Lower leg skin (tissue), 4 donors: Measurements from ENCODE around the gene VAX1. TPM values are rescaled to one million over a fixed set of nuclear protein-coding genes. Genes with fewer than 3 reads are reported as not detected.

ENCODE experiments used
- DNase-seq, 2 donors: peaks; one replicate each; pipeline ENCODE4 v3.0.0-alpha.2; 2019; ENCODE audit warnings: low spot score in 2 of 2
- H3K4me3 ChIP-seq: fragments of 200-600 bp; sonication (generic); 2 replicates; pipeline ENCODE4 v1.5.1; 2017; ENCODE audit warnings: mild to moderate bottlenecking, low read depth; ENCODE audit not compliant: poor library complexity, severe bottlenecking
- CTCF ChIP-seq, 3 donors: fragments of 450-650 bp; IDR thresholded peaks; one replicate each; pipeline ENCODE4 v1.5.1; 2016; ENCODE audit warnings: antibody characterized with exemption in 3 of 3, mild to moderate bottlenecking in 3 of 3, moderate library complexity in 2 of 3
- POLR2A ChIP-seq, 2 donors: fragments of 450-650 bp; IDR thresholded peaks; one replicate each; pipeline ENCODE4 v1.6.1; 2016 to 2017; ENCODE audit warnings: antibody characterized with exemption in 2 of 2, mild to moderate bottlenecking in 1 of 2, moderate library complexity in 1 of 2
- WGBS, 2 donors: methylation state at CpG; one replicate each; pipeline ENCODE4 v1.1.5; 2018; 5-methylcytosine and 5-hydroxymethylcytosine counted together
- intact Hi-C: fragments of 100-400 bp; cut with DNase I; formaldehyde crosslinking; loops from one replicate; pipeline ENCODE4 v1.15.0; 2023; ENCODE audit warnings: low total_unique reads
- total RNA-seq, 4 donors: library from RNA; depleted of rRNA; stranded (reverse); fragments of >200 nt; gene quantifications; one replicate each; pipeline ENCODE4 v1.1.0, GENCODE V29; 2016

Gene VAX1
- total RNA-seq, 4 donors from 2014 or later, result not detected

GRCh38 chr10:117161386-117162033 is 23.4 kb upstream of the VAX1 start:
- 11 to 13% methylated on average over 6 of the region's 6 CpGs for WGBS, 2 donors
- TF ChIP-seq POLR2A (IDR thresholded peaks at IDR 0.05) (no peak), CTCF (IDR thresholded peaks at IDR 0.05) (no peak)
- H3K4me3 ChIP-seq, result no peak overlapping the region
- no peak for DNase-seq
- intact Hi-C loops, result loop anchor here (10.0 kb wide), 1 partner anchor 487 kb away; no protein-coding TSS in a partner anchor

- TF ChIP-seq CTCF (IDR thresholded peaks at IDR 0.05) (no peak), POLR2A (IDR thresholded peaks at IDR 0.05) (no peak)
- no peak overlapping the region for H3K4me3 ChIP-seq
- intact Hi-C loops, result loop anchor here (10.0 kb wide), 1 partner anchor 486 kb away; no protein-coding TSS in a partner anchor
- no peak for DNase-seq
- WGBS, 2 donors, result 15 to 16% methylated on average over 5 of the region's 5 CpGs
These were observed 22.5 kb upstream of the VAX1 start for GRCh38 chr10:117160567-117160966.

GRCh38 chr10:117159390-117159789 is 21.3 kb upstream of the VAX1 start:
- intact Hi-C loops, result no loop called here
- WGBS, 2 donors, result 18 to 19% methylated on average over 6 of the region's 6 CpGs

GRCh38 chr10:117158297-117158696 is 20.2 kb upstream of the VAX1 start:
- no peak overlapping the region for H3K4me3 ChIP-seq
- TF ChIP-seq CTCF (IDR thresholded peaks at IDR 0.05) (no peak), POLR2A (IDR thresholded peaks at IDR 0.05) (no peak)
- no peak for DNase-seq
- intact Hi-C loops, result no loop called here
- 36% methylated on average over 2 of the region's 2 CpGs for WGBS, 2 donors

More at GRCh38 chr10:117159390-117159789, 21.3 kb upstream of the VAX1 start:
- no peak overlapping the region for H3K4me3 ChIP-seq
- TF ChIP-seq POLR2A (IDR thresholded peaks at IDR 0.05), result no peak
- no peak for TF ChIP-seq CTCF (IDR thresholded peaks at IDR 0.05)
- no peak for DNase-seq

GRCh38 chr10:117152668-117153067 is 14.6 kb upstream of the VAX1 start:
- H3K4me3 ChIP-seq, result no peak overlapping the region
- no peak for DNase-seq
- WGBS, 2 donors, result 29 to 32% methylated on average over 3 of the region's 3 CpGs
- intact Hi-C loops, result no loop called here
- TF ChIP-seq POLR2A (IDR thresholded peaks at IDR 0.05), result no peak
- no peak for TF ChIP-seq CTCF (IDR thresholded peaks at IDR 0.05)

- intact Hi-C loops, result no loop called here
- 67 to 70% methylated on average over 3 of the region's 3 CpGs for WGBS, 2 donors
- DNase-seq, result no peak
- TF ChIP-seq POLR2A (IDR thresholded peaks at IDR 0.05) (no peak), CTCF (IDR thresholded peaks at IDR 0.05) (no peak)
- no peak overlapping the region for H3K4me3 ChIP-seq
These were observed 10.2 kb upstream of the VAX1 start for GRCh38 chr10:117148284-117148683.
